ENCODE data around the gene ADAM10.

Gene ADAM10

DNA sequence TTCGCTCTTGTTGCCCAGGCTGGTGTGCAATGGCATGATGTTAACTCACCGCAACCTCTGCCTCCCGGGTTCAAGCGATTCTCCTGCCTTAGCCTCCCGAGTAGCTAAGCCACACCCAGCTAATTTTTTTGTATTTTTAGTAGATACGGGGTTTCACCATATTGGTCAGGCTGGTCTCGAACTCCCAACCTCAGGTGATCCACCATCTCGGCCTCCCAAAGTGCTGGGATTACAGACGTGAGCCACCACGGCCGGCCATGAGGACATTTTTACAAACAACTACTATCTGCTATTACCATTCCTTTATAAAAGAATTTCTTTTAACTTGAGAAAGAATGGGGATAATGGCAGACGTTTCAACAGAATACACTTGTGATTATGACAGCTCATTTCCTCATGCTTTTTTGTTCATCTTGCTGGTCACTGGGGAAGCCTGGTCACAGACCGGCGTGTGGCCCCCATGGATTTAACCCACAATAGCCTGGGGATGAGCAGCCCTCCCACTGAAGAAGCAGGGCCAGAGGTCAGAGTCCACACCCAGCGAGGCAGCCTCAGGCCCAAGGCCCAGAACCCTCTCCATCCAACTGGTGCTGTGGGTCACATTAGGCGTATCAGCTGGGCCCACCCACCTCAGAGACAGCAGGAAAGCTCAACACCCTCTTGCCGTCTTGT is 205.7 kb downstream of the ADAM10 start:
- H3K9me3 ChIP-seq (ENCODE audit: control insufficient read depth, insufficient read depth, low read depth, low read length) = no peaks in the 10 kb centered on the region
- H3K36me3 ChIP-seq (ENCODE audit: control insufficient read depth in 2 of 2, insufficient read depth in 1 of 2, low read length in 2 of 2) = no peaks in the 10 kb centered on the region
- ChIA-PET CTCF (interaction anchor here (0.6 to 0.7 kb wide), 2 partner anchors 16 to 258 kb away, joined by 3 read pairs; no protein-coding TSS in a partner anchor), POLR2A (no interaction called here)
- TF ChIP-seq, protein P1, sequence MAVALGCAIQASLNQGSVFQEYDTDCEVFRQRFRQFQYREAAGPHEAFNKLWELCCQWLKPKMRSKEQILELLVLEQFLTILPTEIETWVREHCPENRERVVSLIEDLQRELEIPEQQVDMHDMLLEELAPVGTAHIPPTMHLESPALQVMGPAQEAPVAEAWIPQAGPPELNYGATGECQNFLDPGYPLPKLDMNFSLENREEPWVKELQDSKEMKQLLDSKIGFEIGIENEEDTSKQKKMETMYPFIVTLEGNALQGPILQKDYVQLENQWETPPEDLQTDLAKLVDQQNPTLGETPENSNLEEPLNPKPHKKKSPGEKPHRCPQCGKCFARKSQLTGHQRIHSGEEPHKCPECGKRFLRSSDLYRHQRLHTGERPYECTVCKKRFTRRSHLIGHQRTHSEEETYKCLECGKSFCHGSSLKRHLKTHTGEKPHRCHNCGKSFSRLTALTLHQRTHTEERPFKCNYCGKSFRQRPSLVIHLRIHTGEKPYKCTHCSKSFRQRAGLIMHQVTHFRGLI (tag by site-specific recombination; IDR thresholded peaks at IDR 0.05) = no peak
- TF ChIP-seq, protein P2, sequence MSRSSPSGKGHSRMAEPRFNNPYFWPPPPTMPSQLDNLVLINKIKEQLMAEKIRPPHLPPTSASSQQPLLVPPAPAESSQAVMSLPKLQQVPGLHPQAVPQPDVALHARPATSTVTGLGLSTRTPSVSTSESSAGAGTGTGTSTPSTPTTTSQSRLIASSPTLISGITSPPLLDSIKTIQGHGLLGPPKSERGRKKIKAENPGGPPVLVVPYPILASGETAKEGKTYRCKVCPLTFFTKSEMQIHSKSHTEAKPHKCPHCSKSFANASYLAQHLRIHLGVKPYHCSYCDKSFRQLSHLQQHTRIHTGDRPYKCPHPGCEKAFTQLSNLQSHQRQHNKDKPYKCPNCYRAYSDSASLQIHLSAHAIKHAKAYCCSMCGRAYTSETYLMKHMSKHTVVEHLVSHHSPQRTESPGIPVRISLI (tag by site-specific recombination; IDR thresholded peaks at IDR 0.05) = no peak
- TF ChIP-seq ZNF302 (tag by site-specific recombination; IDR thresholded peaks at IDR 0.05; ENCODE audit: low read depth) (no peak), ZNF776 (tag by site-specific recombination; IDR thresholded peaks at IDR 0.05; ENCODE audit: borderline replicate concordance) (no peak), ZNF747 (tag by site-specific recombination; IDR thresholded peaks at IDR 0.05) (no peak), ZNF76 (tag by site-specific recombination; IDR thresholded peaks at IDR 0.05; ENCODE audit: borderline replicate concordance, low read depth) (no peak), ZNF140 (tag by site-specific recombination; IDR thresholded peaks at IDR 0.05) (no peak), ZNF664 (tag by site-specific recombination; IDR thresholded peaks at IDR 0.05) (no peak), KLF1 (tag by site-specific recombination; IDR thresholded peaks at IDR 0.05) (no peak), ZSCAN23 (tag by site-specific recombination; IDR thresholded peaks at IDR 0.05) (no peak), ZNF2 (tag by site-specific recombination; IDR thresholded peaks at IDR 0.05) (no peak), ZNF768 (tag by site-specific recombination; IDR thresholded peaks at IDR 0.05) (no peak), ZNF837 (tag by site-specific recombination; IDR thresholded peaks at IDR 0.05) (no peak)
- no peak overlapping the region for H3K4me3 ChIP-seq (ENCODE audit: low read depth, low read length)
- no peaks in the 10 kb centered on the region for H3K4me1 ChIP-seq (ENCODE audit: control insufficient read depth, insufficient read depth, low read length)
- no peak overlapping the region for H3K27ac ChIP-seq (ENCODE audit: extremely low read depth, low read depth, low read length)

DNA sequence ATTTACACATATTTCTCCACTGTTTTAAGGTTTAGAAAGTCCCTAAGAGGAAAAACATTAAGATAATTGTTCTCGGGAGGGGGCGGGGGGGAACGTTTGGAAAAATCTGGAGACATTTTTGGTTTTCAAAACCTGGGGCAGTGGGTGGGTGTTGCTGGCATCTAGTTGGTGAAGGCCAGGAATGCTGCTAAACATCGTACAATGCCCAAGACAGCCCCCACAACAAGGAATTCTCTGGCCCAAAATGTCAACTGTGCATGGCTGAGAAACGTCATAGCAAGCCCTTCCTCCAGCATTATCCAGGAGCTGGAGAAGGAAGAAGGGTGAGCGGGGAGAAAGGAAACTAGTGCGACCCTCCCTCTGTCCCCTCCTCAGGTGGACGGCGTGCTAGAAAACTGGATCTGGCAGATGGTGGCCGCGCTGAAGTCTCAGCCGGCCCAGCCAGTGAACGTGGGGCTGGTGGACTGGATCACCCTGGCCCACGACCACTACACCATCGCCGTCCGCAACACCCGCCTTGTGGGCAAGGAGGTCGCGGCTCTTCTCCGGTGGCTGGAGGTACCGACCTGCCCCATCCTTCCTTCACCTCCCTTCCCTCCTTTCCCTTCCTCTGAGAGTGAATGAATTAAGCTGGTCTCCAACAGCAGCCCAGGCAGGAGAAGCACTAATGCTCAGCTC is 208.0 kb downstream of the ADAM10 start:
- H3K4me3 ChIP-seq (ENCODE audit: low read depth, low read length) = no peak overlapping the region
- ChIA-PET POLR2A (interaction anchor here (0.6 kb wide), 1 partner anchor 35 kb away, joined by 4 read pairs; no protein-coding TSS in a partner anchor), CTCF (no interaction called here)
- H3K27ac ChIP-seq (ENCODE audit: extremely low read depth, low read depth, low read length) = no peak overlapping the region
- H3K9me3 ChIP-seq (ENCODE audit: control insufficient read depth, insufficient read depth, low read depth, low read length) = no peaks in the 10 kb centered on the region
- H3K36me3 ChIP-seq (ENCODE audit: control insufficient read depth in 2 of 2, insufficient read depth in 1 of 2, low read length in 2 of 2) = no peaks in the 10 kb centered on the region
- H3K4me1 ChIP-seq (ENCODE audit: control insufficient read depth, insufficient read depth, low read length) = no peaks in the 10 kb centered on the region
- TF ChIP-seq ZNF132 (tag by site-specific recombination; IDR thresholded peaks at IDR 0.05; ENCODE audit: borderline replicate concordance) (no peak), SCRT2 (tag by site-specific recombination; IDR thresholded peaks at IDR 0.05) (no peak), ZNF169 (tag by site-specific recombination; IDR thresholded peaks at IDR 0.05) (no peak), ZNF404 (tag by site-specific recombination; IDR thresholded peaks at IDR 0.05) (no peak), ZNF221 (tag by site-specific recombination; IDR thresholded peaks at IDR 0.05; ENCODE audit: borderline replicate concordance) (no peak)
- TF ChIP-seq, protein P3, sequence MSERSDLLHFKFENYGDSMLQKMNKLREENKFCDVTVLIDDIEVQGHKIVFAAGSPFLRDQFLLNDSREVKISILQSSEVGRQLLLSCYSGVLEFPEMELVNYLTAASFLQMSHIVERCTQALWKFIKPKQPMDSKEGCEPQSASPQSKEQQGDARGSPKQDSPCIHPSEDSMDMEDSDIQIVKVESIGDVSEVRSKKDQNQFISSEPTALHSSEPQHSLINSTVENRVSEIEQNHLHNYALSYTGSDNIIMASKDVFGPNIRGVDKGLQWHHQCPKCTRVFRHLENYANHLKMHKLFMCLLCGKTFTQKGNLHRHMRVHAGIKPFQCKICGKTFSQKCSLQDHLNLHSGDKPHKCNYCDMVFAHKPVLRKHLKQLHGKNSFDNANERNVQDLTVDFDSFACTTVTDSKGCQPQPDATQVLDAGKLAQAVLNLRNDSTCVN (tag by site-specific recombination; optimal IDR thresholded peaks at IDR 0.05) = no peak
- TF ChIP-seq, protein P4, sequence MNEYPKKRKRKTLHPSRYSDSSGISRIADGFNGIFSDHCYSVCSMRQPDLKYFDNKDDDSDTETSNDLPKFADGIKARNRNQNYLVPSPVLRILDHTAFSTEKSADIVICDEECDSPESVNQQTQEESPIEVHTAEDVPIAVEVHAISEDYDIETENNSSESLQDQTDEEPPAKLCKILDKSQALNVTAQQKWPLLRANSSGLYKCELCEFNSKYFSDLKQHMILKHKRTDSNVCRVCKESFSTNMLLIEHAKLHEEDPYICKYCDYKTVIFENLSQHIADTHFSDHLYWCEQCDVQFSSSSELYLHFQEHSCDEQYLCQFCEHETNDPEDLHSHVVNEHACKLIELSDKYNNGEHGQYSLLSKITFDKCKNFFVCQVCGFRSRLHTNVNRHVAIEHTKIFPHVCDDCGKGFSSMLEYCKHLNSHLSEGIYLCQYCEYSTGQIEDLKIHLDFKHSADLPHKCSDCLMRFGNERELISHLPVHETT (tag by site-specific recombination; IDR thresholded peaks at IDR 0.05) = no peak
- TF ChIP-seq, protein P5, sequence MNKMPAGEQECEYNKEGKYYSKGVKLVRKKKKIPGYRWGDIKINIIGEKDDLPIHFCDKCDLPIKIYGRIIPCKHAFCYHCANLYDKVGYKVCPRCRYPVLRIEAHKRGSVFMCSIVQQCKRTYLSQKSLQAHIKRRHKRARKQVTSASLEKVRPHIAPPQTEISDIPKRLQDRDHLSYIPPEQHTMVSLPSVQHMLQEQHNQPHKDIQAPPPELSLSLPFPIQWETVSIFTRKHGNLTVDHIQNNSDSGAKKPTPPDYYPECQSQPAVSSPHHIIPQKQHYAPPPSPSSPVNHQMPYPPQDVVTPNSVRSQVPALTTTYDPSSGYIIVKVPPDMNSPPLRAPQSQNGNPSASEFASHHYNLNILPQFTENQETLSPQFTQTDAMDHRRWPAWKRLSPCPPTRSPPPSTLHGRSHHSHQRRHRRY (tag by site-specific recombination; IDR thresholded peaks at IDR 0.05) = no peak
- TF ChIP-seq, protein P6, sequence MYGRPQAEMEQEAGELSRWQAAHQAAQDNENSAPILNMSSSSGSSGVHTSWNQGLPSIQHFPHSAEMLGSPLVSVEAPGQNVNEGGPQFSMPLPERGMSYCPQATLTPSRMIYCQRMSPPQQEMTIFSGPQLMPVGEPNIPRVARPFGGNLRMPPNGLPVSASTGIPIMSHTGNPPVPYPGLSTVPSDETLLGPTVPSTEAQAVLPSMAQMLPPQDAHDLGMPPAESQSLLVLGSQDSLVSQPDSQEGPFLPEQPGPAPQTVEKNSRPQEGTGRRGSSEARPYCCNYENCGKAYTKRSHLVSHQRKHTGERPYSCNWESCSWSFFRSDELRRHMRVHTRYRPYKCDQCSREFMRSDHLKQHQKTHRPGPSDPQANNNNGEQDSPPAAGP (tag by site-specific recombination; IDR thresholded peaks at IDR 0.05) = no peak
- TF ChIP-seq, protein P7, sequence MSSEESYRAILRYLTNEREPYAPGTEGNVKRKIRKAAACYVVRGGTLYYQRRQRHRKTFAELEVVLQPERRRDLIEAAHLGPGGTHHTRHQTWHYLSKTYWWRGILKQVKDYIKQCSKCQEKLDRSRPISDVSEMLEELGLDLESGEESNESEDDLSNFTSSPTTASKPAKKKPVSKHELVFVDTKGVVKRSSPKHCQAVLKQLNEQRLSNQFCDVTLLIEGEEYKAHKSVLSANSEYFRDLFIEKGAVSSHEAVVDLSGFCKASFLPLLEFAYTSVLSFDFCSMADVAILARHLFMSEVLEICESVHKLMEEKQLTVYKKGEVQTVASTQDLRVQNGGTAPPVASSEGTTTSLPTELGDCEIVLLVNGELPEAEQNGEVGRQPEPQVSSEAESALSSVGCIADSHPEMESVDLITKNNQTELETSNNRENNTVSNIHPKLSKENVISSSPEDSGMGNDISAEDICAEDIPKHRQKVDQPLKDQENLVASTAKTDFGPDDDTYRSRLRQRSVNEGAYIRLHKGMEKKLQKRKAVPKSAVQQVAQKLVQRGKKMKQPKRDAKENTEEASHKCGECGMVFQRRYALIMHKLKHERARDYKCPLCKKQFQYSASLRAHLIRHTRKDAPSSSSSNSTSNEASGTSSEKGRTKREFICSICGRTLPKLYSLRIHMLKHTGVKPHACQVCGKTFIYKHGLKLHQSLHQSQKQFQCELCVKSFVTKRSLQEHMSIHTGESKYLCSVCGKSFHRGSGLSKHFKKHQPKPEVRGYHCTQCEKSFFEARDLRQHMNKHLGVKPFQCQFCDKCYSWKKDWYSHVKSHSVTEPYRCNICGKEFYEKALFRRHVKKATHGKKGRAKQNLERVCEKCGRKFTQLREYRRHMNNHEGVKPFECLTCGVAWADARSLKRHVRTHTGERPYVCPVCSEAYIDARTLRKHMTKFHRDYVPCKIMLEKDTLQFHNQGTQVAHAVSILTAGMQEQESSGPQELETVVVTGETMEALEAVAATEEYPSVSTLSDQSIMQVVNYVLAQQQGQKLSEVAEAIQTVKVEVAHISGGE (tag by site-specific recombination; conservative IDR thresholded peaks at IDR 0.05; ENCODE audit: low read depth) = no peak

All from HEK293 (cell line).